GM23338 (cell line): ENCODE measurements around the gene SYNE3. TPM values are rescaled to one million over a fixed set of nuclear protein-coding genes. Genes with fewer than 3 reads are reported as not detected.

Experiments used
- ATAC-seq: fragments of 200-7000 bp; cut with Tn5 transposase; 3 replicates; pipeline ENCODE4 v1.9.1; 2020
- DNase-seq: peaks from one replicate; pipeline ENCODE4 v3.0.0-alpha.2; 2015; ENCODE audit warnings: low spot score
- H2AFZ ChIP-seq: fragments of 200-600 bp; sonication (generic); 2 replicates; pipeline ENCODE4 v1.8.0; 2016; ENCODE audit warnings: antibody characterized with exemption, mild to moderate bottlenecking, moderate library complexity
- H3F3A ChIP-seq: fragments of 200-600 bp; sonication (generic); replicated peaks from 2 replicates; pipeline ENCODE4 v1.8.0; 2017; ENCODE audit warnings: antibody characterized with exemption, mixed run types, low read depth
- H3K27ac ChIP-seq: fragments of 200-600 bp; sonication (generic); 2 replicates; pipeline ENCODE4 v1.6.1; 2016; ENCODE audit warnings: low read depth
- H3K27me3 ChIP-seq: fragments of 200-600 bp; sonication (generic); 2 replicates; pipeline ENCODE4 v1.8.0; 2016; ENCODE audit warnings: mild to moderate bottlenecking, mixed run types, moderate library complexity; ENCODE audit not compliant: insufficient read depth
- H3K36me3 ChIP-seq: fragments of 200-600 bp; sonication (generic); 2 replicates; pipeline ENCODE4 v1.8.0; 2016; ENCODE audit warnings: mild to moderate bottlenecking; ENCODE audit not compliant: insufficient read depth
- H3K4me1 ChIP-seq: fragments of 200-600 bp; sonication (generic); 2 replicates; pipeline ENCODE4 v1.8.0; 2016; ENCODE audit warnings: mild to moderate bottlenecking, moderate library complexity; ENCODE audit not compliant: insufficient read depth
- H3K4me2 ChIP-seq: fragments of 200-600 bp; sonication (generic); 2 replicates; pipeline ENCODE4 v1.7.1; 2017; ENCODE audit warnings: mixed run types
- H3K4me3 ChIP-seq: fragments of 200-600 bp; sonication (generic); 2 replicates; pipeline ENCODE4 v1.6.1; 2016; ENCODE audit warnings: mixed run types
- H3K79me2 ChIP-seq: fragments of 200-600 bp; sonication (generic); replicated peaks from 2 replicates; pipeline ENCODE4 v1.8.0; 2017; ENCODE audit warnings: mild to moderate bottlenecking; ENCODE audit not compliant: insufficient read depth
- H3K9me2 ChIP-seq: fragments of 200-600 bp; sonication (generic); 2 replicates; pipeline ENCODE4 v1.8.0; 2017; ENCODE audit not compliant: insufficient read depth
- H4K20me1 ChIP-seq: fragments of 200-600 bp; sonication (generic); replicated peaks from 2 replicates; pipeline ENCODE4 v1.8.0; 2017; ENCODE audit warnings: mild to moderate bottlenecking; ENCODE audit not compliant: insufficient read depth
- H3K27ac Mint-ChIP-seq: 2 replicates; pipeline ENCODE4 v1.8.0; 2020; ENCODE audit warnings: inconsistent platforms, mild to moderate bottlenecking, moderate library complexity, mixed read lengths
- H3K27me3 Mint-ChIP-seq: 3 replicates; pipeline ENCODE4 v1.8.0; 2022; ENCODE audit warnings: low read depth, mild to moderate bottlenecking, moderate library complexity, mixed read lengths, inconsistent platforms; ENCODE audit not compliant: insufficient read depth, poor library complexity
- H3K36me3 Mint-ChIP-seq: 3 replicates; pipeline ENCODE4 v1.8.0; 2021; ENCODE audit warnings: low read depth, mild to moderate bottlenecking, inconsistent platforms, moderate library complexity, mixed read lengths
- H3K4me1 Mint-ChIP-seq: 3 replicates; pipeline ENCODE4 v1.8.0; 2020; ENCODE audit warnings: mild to moderate bottlenecking, inconsistent platforms, mixed read lengths
- H3K4me3 Mint-ChIP-seq: 3 replicates; pipeline ENCODE4 v1.8.0; 2021; ENCODE audit warnings: moderate library complexity, mild to moderate bottlenecking, inconsistent platforms, mixed read lengths
- H3K9me3 Mint-ChIP-seq: 3 replicates; pipeline ENCODE4 v1.8.0; 2020; ENCODE audit warnings: moderate library complexity, mild to moderate bottlenecking, inconsistent platforms, mixed read lengths
- CREB1 ChIP-seq: fragments of 250-450 bp; sonication (Bioruptor Pico); IDR thresholded peaks from 2 replicates; pipeline ENCODE4 v1.5.0; 2020; ENCODE audit warnings: low read depth, mild to moderate bottlenecking, moderate library complexity
- CTCF ChIP-seq, 2 experiments: fragments of 200-600 bp in 1 of 2; sonication (generic) in 1 of 2; conservative IDR thresholded peaks; 2 replicates each; pipeline versions ENCODE4 v1.5.1 to v1.6.1; 2016 to 2017; ENCODE audit warnings: antibody characterized with exemption in 2 of 2, low read depth in 2 of 2, mild to moderate bottlenecking in 2 of 2, moderate library complexity in 1 of 2
- EZH2 ChIP-seq: fragments of 200-600 bp; sonication (generic); IDR thresholded peaks from one replicate; pipeline ENCODE4 v1.8.0; 2017; ENCODE audit warnings: antibody characterized with exemption, mild to moderate bottlenecking, low read depth; ENCODE audit not compliant: unreplicated experiment
- EZH2phosphoT487 ChIP-seq: fragments of 200-600 bp; sonication (generic); IDR thresholded peaks from one replicate; pipeline ENCODE4 v1.8.1; 2018; ENCODE audit warnings: antibody characterized with exemption; ENCODE audit not compliant: unreplicated experiment
- JUNB ChIP-seq: IDR thresholded peaks from one replicate; pipeline ENCODE4 v1.6.1; 2016; ENCODE audit warnings: antibody characterized with exemption; ENCODE audit not compliant: unreplicated experiment
- NANOG ChIP-seq: IDR thresholded peaks from 2 replicates; pipeline ENCODE4 v1.6.1; 2016; ENCODE audit warnings: antibody characterized with exemption, borderline replicate concordance
- POLR2AphosphoS5 ChIP-seq: IDR thresholded peaks from 2 replicates; pipeline ENCODE4 v1.6.1; 2016; ENCODE audit warnings: antibody characterized with exemption, low read depth
- REST ChIP-seq: IDR thresholded peaks from one replicate; pipeline ENCODE4 v1.6.1; 2018; ENCODE audit warnings: antibody characterized with exemption; ENCODE audit not compliant: unreplicated experiment
- STAT1 ChIP-seq: IDR thresholded peaks from one replicate; pipeline ENCODE4 v1.6.1; 2016; ENCODE audit warnings: antibody characterized with exemption; ENCODE audit not compliant: unreplicated experiment
- ZNF114 ChIP-seq: fragments of 250-450 bp; sonication (Bioruptor Pico); IDR thresholded peaks from 2 replicates; pipeline ENCODE4 v1.5.0; 2020; ENCODE audit warnings: mild to moderate bottlenecking, moderate library complexity
- polyA plus RNA-seq: library from polyadenylated mRNA; unstranded; fragments of >200 nt; fragmentation: Nextera tagmentation; extraction: Ambion mirVana; gene quantifications from 2 replicates; pipeline ENCODE4 v1.2.1, GENCODE V29; 2016
- total RNA-seq: library from RNA; depleted of rRNA; stranded (reverse); fragments of >200 nt; shearing (Covaris generic); gene quantifications from 2 replicates; pipeline ENCODE4 v1.2.3, GENCODE V29; 2014
- TF ChIP-seq, protein P1 (sequence below): IDR thresholded peaks from 2 replicates; pipeline ENCODE4 v1.6.1; 2016; ENCODE audit warnings: antibody characterized with exemption
- TF ChIP-seq, protein P2 (sequence below): fragments of 250-450 bp; sonication (Bioruptor Pico); IDR thresholded peaks from 2 replicates; pipeline ENCODE4 v1.5.0; 2020; ENCODE audit warnings: mild to moderate bottlenecking, moderate library complexity

Gene SYNE3
- total and polyA plus RNA-seq, 2 experiments from 2014 or later = 0.02 to 0.03 TPM

DNA sequence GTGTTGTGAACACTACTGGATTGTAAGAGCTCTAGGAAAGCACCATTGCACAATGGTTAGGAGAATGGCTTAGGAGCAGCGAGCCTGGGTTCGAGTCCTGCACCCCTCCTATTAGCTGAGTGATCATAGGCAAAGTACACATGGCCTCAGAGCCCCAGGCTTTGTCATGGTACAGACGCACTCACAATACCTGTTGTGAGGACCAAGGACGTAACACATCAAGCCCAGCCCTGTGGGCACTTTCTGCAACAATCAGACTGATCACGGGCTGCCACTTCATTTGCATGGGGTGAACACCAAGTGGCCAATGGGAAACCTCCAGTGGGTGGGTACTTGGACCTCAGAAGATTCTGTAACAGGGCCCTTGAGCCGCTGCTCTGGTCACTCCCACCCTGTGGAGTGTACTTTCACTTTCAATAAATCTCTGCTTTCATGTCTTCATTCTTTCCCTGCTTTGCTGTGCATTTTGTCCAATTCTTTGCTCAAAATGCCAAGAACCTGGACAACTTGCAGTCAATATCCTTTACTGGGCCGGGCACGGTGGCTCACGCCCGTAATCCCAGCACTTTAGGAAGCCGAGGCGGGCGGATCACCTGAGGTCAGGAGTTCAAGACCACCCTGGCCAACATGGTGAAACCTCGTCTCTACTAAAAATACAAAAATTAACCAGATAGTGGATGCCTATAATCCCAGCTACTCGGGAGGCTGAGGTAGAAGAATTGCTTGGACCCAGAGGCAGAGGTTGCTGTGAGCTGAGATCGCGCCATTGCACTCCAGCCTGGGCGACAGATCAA is 46.6 kb upstream of the SYNE3 start:
- no peaks in the 10 kb centered on the region for H3K9me3 Mint-ChIP-seq
- Histone ChIP-seq H3K27ac (no peak overlapping the region), H3F3A (no peaks in the 10 kb centered on the region), H3K9me2 (no peaks in the 10 kb centered on the region), H3K36me3 (no peaks in the 10 kb centered on the region), H3K27me3 (peaks cover 8% of the 10 kb centered on the region; the same call in 1 of the 2 replicates), H3K4me1 (peaks cover 5% of the 10 kb centered on the region), H3K79me2 (no peaks in the 10 kb centered on the region), H3K4me3 (no peak overlapping the region), H3K4me2 (no peak overlapping the region), H2AFZ (no peak overlapping the region), H4K20me1 (peaks cover 4% of the 10 kb centered on the region; the same call in 1 of the 2 replicates)
- H3K27me3 Mint-ChIP-seq = peaks cover 7% of the 10 kb centered on the region
- TF ChIP-seq POLR2AphosphoS5 (no peak), EZH2 (no peak), EZH2phosphoT487 (no peak), ZNF114 (no peak), STAT1 (no peak), REST (no peak), NANOG (no peak), JUNB (no peak), CREB1 (CRISPR knock-in tag) (no peak), CTCF (conservative IDR thresholded peaks at IDR 0.05; ENCODE audit: low read depth in 2 of 2) (no peak)
- TF ChIP-seq, protein P1, sequence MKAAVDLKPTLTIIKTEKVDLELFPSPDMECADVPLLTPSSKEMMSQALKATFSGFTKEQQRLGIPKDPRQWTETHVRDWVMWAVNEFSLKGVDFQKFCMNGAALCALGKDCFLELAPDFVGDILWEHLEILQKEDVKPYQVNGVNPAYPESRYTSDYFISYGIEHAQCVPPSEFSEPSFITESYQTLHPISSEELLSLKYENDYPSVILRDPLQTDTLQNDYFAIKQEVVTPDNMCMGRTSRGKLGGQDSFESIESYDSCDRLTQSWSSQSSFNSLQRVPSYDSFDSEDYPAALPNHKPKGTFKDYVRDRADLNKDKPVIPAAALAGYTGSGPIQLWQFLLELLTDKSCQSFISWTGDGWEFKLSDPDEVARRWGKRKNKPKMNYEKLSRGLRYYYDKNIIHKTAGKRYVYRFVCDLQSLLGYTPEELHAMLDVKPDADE = no peak
- TF ChIP-seq, protein P2, sequence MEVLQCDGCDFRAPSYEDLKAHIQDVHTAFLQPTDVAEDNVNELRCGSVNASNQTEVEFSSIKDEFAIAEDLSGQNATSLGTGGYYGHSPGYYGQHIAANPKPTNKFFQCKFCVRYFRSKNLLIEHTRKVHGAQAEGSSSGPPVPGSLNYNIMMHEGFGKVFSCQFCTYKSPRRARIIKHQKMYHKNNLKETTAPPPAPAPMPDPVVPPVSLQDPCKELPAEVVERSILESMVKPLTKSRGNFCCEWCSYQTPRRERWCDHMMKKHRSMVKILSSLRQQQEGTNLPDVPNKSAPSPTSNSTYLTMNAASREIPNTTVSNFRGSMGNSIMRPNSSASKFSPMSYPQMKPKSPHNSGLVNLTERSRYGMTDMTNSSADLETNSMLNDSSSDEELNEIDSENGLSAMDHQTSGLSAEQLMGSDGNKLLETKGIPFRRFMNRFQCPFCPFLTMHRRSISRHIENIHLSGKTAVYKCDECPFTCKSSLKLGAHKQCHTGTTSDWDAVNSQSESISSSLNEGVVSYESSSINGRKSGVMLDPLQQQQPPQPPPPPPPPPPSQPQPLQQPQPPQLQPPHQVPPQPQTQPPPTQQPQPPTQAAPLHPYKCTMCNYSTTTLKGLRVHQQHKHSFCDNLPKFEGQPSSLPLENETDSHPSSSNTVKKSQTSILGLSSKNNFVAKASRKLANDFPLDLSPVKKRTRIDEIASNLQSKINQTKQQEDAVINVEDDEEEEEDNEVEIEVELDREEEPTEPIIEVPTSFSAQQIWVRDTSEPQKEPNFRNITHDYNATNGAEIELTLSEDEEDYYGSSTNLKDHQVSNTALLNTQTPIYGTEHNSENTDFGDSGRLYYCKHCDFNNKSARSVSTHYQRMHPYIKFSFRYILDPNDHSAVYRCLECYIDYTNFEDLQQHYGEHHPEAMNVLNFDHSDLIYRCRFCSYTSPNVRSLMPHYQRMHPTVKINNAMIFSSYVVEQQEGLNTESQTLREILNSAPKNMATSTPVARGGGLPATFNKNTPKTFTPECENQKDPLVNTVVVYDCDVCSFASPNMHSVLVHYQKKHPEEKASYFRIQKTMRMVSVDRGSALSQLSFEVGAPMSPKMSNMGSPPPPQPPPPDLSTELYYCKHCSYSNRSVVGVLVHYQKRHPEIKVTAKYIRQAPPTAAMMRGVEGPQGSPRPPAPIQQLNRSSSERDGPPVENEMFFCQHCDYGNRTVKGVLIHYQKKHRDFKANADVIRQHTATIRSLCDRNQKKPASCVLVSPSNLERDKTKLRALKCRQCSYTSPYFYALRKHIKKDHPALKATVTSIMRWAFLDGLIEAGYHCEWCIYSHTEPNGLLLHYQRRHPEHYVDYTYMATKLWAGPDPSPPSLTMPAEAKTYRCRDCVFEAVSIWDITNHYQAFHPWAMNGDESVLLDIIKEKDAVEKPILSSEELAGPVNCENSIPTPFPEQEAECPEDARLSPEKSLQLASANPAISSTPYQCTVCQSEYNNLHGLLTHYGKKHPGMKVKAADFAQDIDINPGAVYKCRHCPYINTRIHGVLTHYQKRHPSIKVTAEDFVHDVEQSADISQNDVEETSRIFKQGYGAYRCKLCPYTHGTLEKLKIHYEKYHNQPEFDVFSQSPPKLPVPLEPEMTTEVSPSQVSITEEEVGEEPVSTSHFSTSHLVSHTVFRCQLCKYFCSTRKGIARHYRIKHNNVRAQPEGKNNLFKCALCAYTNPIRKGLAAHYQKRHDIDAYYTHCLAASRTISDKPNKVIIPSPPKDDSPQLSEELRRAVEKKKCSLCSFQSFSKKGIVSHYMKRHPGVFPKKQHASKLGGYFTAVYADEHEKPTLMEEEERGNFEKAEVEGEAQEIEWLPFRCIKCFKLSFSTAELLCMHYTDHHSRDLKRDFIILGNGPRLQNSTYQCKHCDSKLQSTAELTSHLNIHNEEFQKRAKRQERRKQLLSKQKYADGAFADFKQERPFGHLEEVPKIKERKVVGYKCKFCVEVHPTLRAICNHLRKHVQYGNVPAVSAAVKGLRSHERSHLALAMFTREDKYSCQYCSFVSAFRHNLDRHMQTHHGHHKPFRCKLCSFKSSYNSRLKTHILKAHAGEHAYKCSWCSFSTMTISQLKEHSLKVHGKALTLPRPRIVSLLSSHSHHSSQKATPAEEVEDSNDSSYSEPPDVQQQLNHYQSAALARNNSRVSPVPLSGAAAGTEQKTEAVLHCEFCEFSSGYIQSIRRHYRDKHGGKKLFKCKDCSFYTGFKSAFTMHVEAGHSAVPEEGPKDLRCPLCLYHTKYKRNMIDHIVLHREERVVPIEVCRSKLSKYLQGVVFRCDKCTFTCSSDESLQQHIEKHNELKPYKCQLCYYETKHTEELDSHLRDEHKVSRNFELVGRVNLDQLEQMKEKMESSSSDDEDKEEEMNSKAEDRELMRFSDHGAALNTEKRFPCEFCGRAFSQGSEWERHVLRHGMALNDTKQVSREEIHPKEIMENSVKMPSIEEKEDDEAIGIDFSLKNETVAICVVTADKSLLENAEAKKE = no peak
- H3K36me3 Mint-ChIP-seq = no peaks in the 10 kb centered on the region
- DNase-seq (no peak), ATAC-seq (no peak)
- H3K4me1 Mint-ChIP-seq = peaks cover 13% of the 10 kb centered on the region
- no peak overlapping the region for H3K4me3 Mint-ChIP-seq
- no peak overlapping the region for H3K27ac Mint-ChIP-seq
